ENCODE measurements around the gene CNTN1. TPM values are rescaled to one million over a fixed set of nuclear protein-coding genes. Genes with fewer than 3 reads are reported as not detected.

The CNTN1 gene
- total RNA-seq, 1 donor from 2014 or later, result not detected

GRCh38 chr12:41100572-41100971, 408.3 kb downstream of the CNTN1 start:
- intact Hi-C loops (cut with micrococcal nuclease), result no loop called here

- intact Hi-C loops (cut with micrococcal nuclease), result no loop called here
Measured at GRCh38 chr12:41101806-41102205, 409.6 kb downstream of the CNTN1 start.

GRCh38 chr12:41103614-41104013, 411.4 kb downstream of the CNTN1 start:
- intact Hi-C loops (cut with micrococcal nuclease), result no loop called here

GRCh38 chr12:41106315-41106714, 414.1 kb downstream of the CNTN1 start:
- intact Hi-C loops (cut with micrococcal nuclease), result no loop called here

GRCh38 chr12:41108032-41108431, 415.8 kb downstream of the CNTN1 start:
- intact Hi-C loops (cut with micrococcal nuclease), result no loop called here

- intact Hi-C loops (cut with micrococcal nuclease), result no loop called here
Measured at GRCh38 chr12:41112903-41113302, 420.7 kb downstream of the CNTN1 start.

GRCh38 chr12:41120211-41120610, 428.0 kb downstream of the CNTN1 start:
- intact Hi-C loops (cut with micrococcal nuclease), result no loop called here

- intact Hi-C loops (cut with micrococcal nuclease), result no loop called here
Measured at GRCh38 chr12:41121374-41121773, 429.1 kb downstream of the CNTN1 start.

Measured in T-helper 2 cell treated with Interferon-gamma antibody and Interleukin-4, amounts not matched to agents 100 ng/mL and 5 ng/mL, for 36 hours (primary cell).